ENCODE measurements around the gene DNAH14.

- TF ChIP-seq MYC (IDR thresholded peaks at IDR 0.05; ENCODE audit: low read depth, low read length) (no peak), CTCF (IDR thresholded peaks at IDR 0.05; ENCODE audit: extremely low read depth in 1 of 2, insufficient read depth in 1 of 2, low read depth in 1 of 2, low read length in 2 of 2) (no peak), POLR2A (IDR thresholded peaks at IDR 0.05; ENCODE audit: low read depth, low read length) (no peak), EZH2 (IDR thresholded peaks at IDR 0.05; ENCODE audit: borderline replicate concordance, low read depth, low read length, severe bottlenecking) (no peak), JUN (IDR thresholded peaks at IDR 0.05; ENCODE audit: borderline replicate concordance, insufficient read depth, insufficient read length, low read depth) (no peak), POLR2AphosphoS5 (IDR thresholded peaks at IDR 0.05; ENCODE audit: insufficient read depth, low read depth, low read length) (no peak)
Measured at GRCh38 chr1:225119307-225119706, 189.8 kb downstream of the DNAH14 start.

Data from endothelial cell of umbilical vein (primary cell).